BJ (cell line): ENCODE data around the gene TWNK. TPM values are rescaled to one million over a fixed set of nuclear protein-coding genes. Genes with fewer than 3 reads are reported as not detected.

Experiments used
- CTCF ChIA-PET: fragments of 350-600 bp; formaldehyde crosslinking; extraction: SDS; loops from one replicate; lab custom pipeline; 2021; ENCODE audit warnings: antibody characterized with exemption, inconsistent platforms; lab: Yijun Ruan, JAX
- POLR2A ChIA-PET: fragments of 300-600 bp; sonication (Branson Sonifier 250); formaldehyde crosslinking; extraction: SDS; loops from one replicate; lab custom pipeline; 2021; ENCODE audit warnings: antibody characterized with exemption; lab: Charles Lee
- DNase-seq: peaks from one replicate; pipeline ENCODE4 v3.0.0-alpha.2; 2011; ENCODE audit warnings: low read depth
- H3K27me3 ChIP-seq: 2 replicates; pipeline ENCODE4 v1.6.0; 2011; ENCODE audit warnings: low read length; ENCODE audit not compliant: control insufficient read depth, insufficient read depth
- H3K36me3 ChIP-seq: 2 replicates; pipeline ENCODE4 v1.5.1; 2011; ENCODE audit warnings: low read length; ENCODE audit not compliant: control insufficient read depth, insufficient read depth
- H3K4me3 ChIP-seq: 2 replicates; pipeline ENCODE4 v1.5.1; 2011; ENCODE audit warnings: low read depth, mild to moderate bottlenecking, control low read depth, low read length
- CTCF ChIP-seq: IDR thresholded peaks from 2 replicates; pipeline ENCODE4 v1.5.1; 2011; ENCODE audit warnings: low read depth, mild to moderate bottlenecking, control low read depth, inconsistent platforms, low read length, moderate library complexity; ENCODE audit not compliant: insufficient read depth
- polyA plus RNA-seq: library from polyadenylated mRNA; depleted of rRNA; stranded (reverse); fragments of >200 nt; gene quantifications from 2 replicates; pipeline ENCODE4 v1.2.3, GENCODE V29; 2011

Gene TWNK
- polyA plus RNA-seq, 1 experiment = 5.5 TPM

- CTCF ChIA-PET = interaction anchor here (2.3 to 7.6 kb wide), 3 partner anchors 9 to 30 kb away, joined by 15 to 479 read pairs (median 194); partner anchors contain the start of genes LZTS2, MRPL43, PDZD7 and SFXN3
These were observed 33.2 kb downstream of the TWNK start for GRCh38 chr10:101020427-101021075.

GRCh38 chr10:101021239-101021638 is 33.9 kb downstream of the TWNK start:
- ChIA-PET POLR2A (no interaction called here), CTCF (no interaction called here)
- TF ChIP-seq CTCF = no peak
- no peak for DNase-seq
- Histone ChIP-seq H3K27me3 (no peaks in the 10 kb centered on the region; the same call in 1 of the 2 replicates), H3K4me3 (no peak overlapping the region), H3K36me3 (no peaks in the 10 kb centered on the region)

More at GRCh38 chr10:101020427-101021075, 33.2 kb downstream of the TWNK start:
- TF ChIP-seq CTCF = no peak
- Histone ChIP-seq H3K36me3 (no peaks in the 10 kb centered on the region), H3K4me3 (no peak overlapping the region), H3K27me3 (no peaks in the 10 kb centered on the region; the same call in 1 of the 2 replicates)
- POLR2A ChIA-PET = no interaction called here
- no peak for DNase-seq

GRCh38 chr10:101021692-101022251 is 34.4 kb downstream of the TWNK start:
- ChIA-PET CTCF (no interaction called here), POLR2A (no interaction called here)
- H3K27me3 ChIP-seq = no peaks in the 10 kb centered on the region; the same call in 1 of the 2 replicates
- H3K36me3 ChIP-seq = no peaks in the 10 kb centered on the region
- DNase-seq = no peak
- TF ChIP-seq CTCF = no peak
- no peak overlapping the region for H3K4me3 ChIP-seq

- Histone ChIP-seq H3K27me3 (no peaks in the 10 kb centered on the region; the same call in 1 of the 2 replicates), H3K4me3 (no peak overlapping the region), H3K36me3 (no peaks in the 10 kb centered on the region)
- ChIA-PET CTCF (interaction anchor here (15.1 kb wide), 1 partner anchor 7 kb away, joined by 194 read pairs; no protein-coding TSS in a partner anchor), POLR2A (interaction anchor here (0.7 kb wide), 1 partner anchor 57 kb away, joined by 30 read pairs; no protein-coding TSS in a partner anchor)
- no peak for DNase-seq
- TF ChIP-seq CTCF = no peak
These were observed 35.8 kb downstream of the TWNK start for GRCh38 chr10:101022967-101023705.
